B cell (primary cell): Measurements from ENCODE around the gene LRRC36. TPM values are rescaled to one million over a fixed set of nuclear protein-coding genes. Genes with fewer than 3 reads are reported as not detected.

Experiments used
- ATAC-seq: fragments of 200-7000 bp; cut with Tn5 transposase; one replicate; pipeline ENCODE4 v1.10.0; 2021; ENCODE audit warnings: low read depth, mild to moderate bottlenecking, moderate number of reproducible peaks, moderate library complexity
- CTCF ChIA-PET: fragments of 350-600 bp; sonication (Branson Sonifier 250); formaldehyde crosslinking; loops from one replicate; lab custom pipeline; 2021; ENCODE audit warnings: antibody characterized with exemption, inconsistent platforms; lab: Charles Lee
- POLR2A ChIA-PET: fragments of 350-600 bp; sonication (Branson Sonifier 250); formaldehyde crosslinking; loops from one replicate; lab custom pipeline; 2021; ENCODE audit warnings: antibody characterized with exemption; lab: Charles Lee
- DNase-seq: peaks from one replicate; pipeline ENCODE4 v3.0.0; 2013
- H2AFZ ChIP-seq: 2 replicates; pipeline ENCODE4 v1.6.1; 2012; ENCODE audit warnings: mild to moderate bottlenecking, low read depth, low read length; ENCODE audit not compliant: insufficient read depth, poor library complexity, severe bottlenecking
- H3K27ac ChIP-seq, 2 donors: 1 replicate in 1 of 2; 2 replicates in 1 of 2; pipeline ENCODE4 v1.5.1; 2012 to 2013; ENCODE audit warnings: low read length in 2 of 2, mild to moderate bottlenecking in 2 of 2, moderate library complexity in 1 of 2
- H3K27me3 ChIP-seq, 4 experiments: fragments of 200-600 bp in 1 of 4; sonication (generic) in 1 of 4; replicated peaks in 1 of 4; 1 replicate in 2 of 4; 2 replicates in 2 of 4; pipeline versions ENCODE4 v1.6.1 to v1.7.0; 2013 to 2016; ENCODE audit warnings: low read length in 3 of 4, mild to moderate bottlenecking in 2 of 4, mixed read lengths in 1 of 4, moderate library complexity in 1 of 4; ENCODE audit not compliant: insufficient read depth in 4 of 4, control insufficient read depth in 3 of 4; ENCODE audit errors: control extremely low read depth in 1 of 4
- H3K36me3 ChIP-seq, 2 experiments: replicated peaks in 1 of 2; 1 replicate in 1 of 2; 2 replicates in 1 of 2; pipeline versions ENCODE4 v1.6.1 to v1.7.1; 2013; ENCODE audit warnings: low read length in 1 of 2; ENCODE audit not compliant: insufficient read depth in 2 of 2, control insufficient read depth in 1 of 2; ENCODE audit errors: control extremely low read depth in 1 of 2, extremely low read depth in 1 of 2
- H3K4me1 ChIP-seq, 2 donors: fragments of 200-600 bp in 1 of 2; sonication (generic) in 1 of 2; 1 replicate in 1 of 2; 2 replicates in 1 of 2; pipeline versions ENCODE4 v1.5.1 to v1.6.1; 2013 to 2017; ENCODE audit warnings: low read length in 2 of 2; ENCODE audit not compliant: control insufficient read depth in 2 of 2, insufficient read depth in 2 of 2
- H3K4me2 ChIP-seq: replicated peaks from 2 replicates; pipeline ENCODE3; 2012; ENCODE audit warnings: mild to moderate bottlenecking, low read depth, low read length; ENCODE audit not compliant: poor library complexity, severe bottlenecking
- H3K4me3 ChIP-seq, 5 experiments: fragments of 200-600 bp in 1 of 5; sonication (generic) in 1 of 5; 1 replicate in 3 of 5; 2 replicates in 2 of 5; pipeline versions ENCODE4 v1.5.1 to v1.7.0; 2011 to 2016; ENCODE audit warnings: low read length in 4 of 5, mild to moderate bottlenecking in 4 of 5, low read depth in 2 of 5, control low read depth in 1 of 5, moderate library complexity in 1 of 5; ENCODE audit not compliant: insufficient read depth in 1 of 5; ENCODE audit errors: control extremely low read depth in 1 of 5, extremely low read depth in 1 of 5
- H3K79me2 ChIP-seq: fragments of 200-600 bp; sonication (generic); one replicate; pipeline ENCODE4 v1.6.0; 2016; ENCODE audit warnings: low read length; ENCODE audit not compliant: control insufficient read depth, insufficient read depth
- H3K9ac ChIP-seq: fragments of 200-600 bp; sonication (generic); 2 replicates; pipeline ENCODE4 v1.6.1; 2017; ENCODE audit warnings: mild to moderate bottlenecking, low read length, moderate library complexity
- H3K9me3 ChIP-seq, 3 donors: one replicate each; pipeline versions ENCODE4 v1.6.1 to v1.7.1; 2013; ENCODE audit warnings: low read length in 2 of 3; ENCODE audit not compliant: control insufficient read depth in 2 of 3, insufficient read depth in 1 of 3; ENCODE audit errors: control extremely low read depth in 1 of 3
- H4K20me1 ChIP-seq: 2 replicates; pipeline ENCODE4 v1.6.0; 2012; ENCODE audit warnings: mild to moderate bottlenecking, low read length; ENCODE audit not compliant: insufficient read depth, control insufficient read depth, poor library complexity, severe bottlenecking
- H3K27ac Mint-ChIP-seq: one replicate; pipeline ENCODE4 v1.8.0; 2021; ENCODE audit warnings: mixed read lengths
- H3K27me3 Mint-ChIP-seq: one replicate; pipeline ENCODE4 v1.8.0; 2021; ENCODE audit warnings: mixed read lengths
- H3K4me1 Mint-ChIP-seq: one replicate; pipeline ENCODE4 v1.8.0; 2021; ENCODE audit warnings: mixed read lengths
- H3K4me3 Mint-ChIP-seq: one replicate; pipeline ENCODE4 v1.8.0; 2021; ENCODE audit warnings: mixed read lengths
- H3K9me3 Mint-ChIP-seq: one replicate; pipeline ENCODE4 v1.8.0; 2022; ENCODE audit warnings: mixed read lengths; ENCODE audit not compliant: insufficient read depth
- CTCF ChIP-seq: fragments of 200-600 bp; IDR thresholded peaks from one replicate; pipeline ENCODE4 v1.8.0; 2022; ENCODE audit warnings: antibody characterized with exemption, mild to moderate bottlenecking
- EZH2 ChIP-seq: IDR thresholded peaks from 2 replicates; pipeline ENCODE4 v1.6.1; 2012; ENCODE audit warnings: borderline replicate concordance, low read depth, mild to moderate bottlenecking, moderate library complexity, low read length; ENCODE audit not compliant: insufficient read depth, poor library complexity, severe bottlenecking
- WGBS: methylation state at CpG from one replicate; pipeline ENCODE4 v1.1.5; 2013; ENCODE audit warnings: missing lambda C conversion rate; ENCODE audit not compliant: insufficient coverage; 5-methylcytosine and 5-hydroxymethylcytosine counted together
- intact Hi-C: fragments of 100-400 bp; cut with micrococcal nuclease; formaldehyde crosslinking; loops from one replicate; pipeline ENCODE4 v1.10.0; 2022
- polyA plus RNA-seq: library from polyadenylated mRNA; depleted of rRNA; stranded (reverse); fragments of >200 nt; gene quantifications from 2 replicates; pipeline ENCODE4 v1.2.3, GENCODE V29; 2012
- total RNA-seq, 2 donors: library from RNA; stranded (reverse); fragments of 120-200 nt in 1 of 2; gene quantifications; 1 replicate in 1 of 2; 2 replicates in 1 of 2; pipeline versions ENCODE4 v1.2.3 to v1.2.4, GENCODE V29; 2013 to 2022

LRRC36 gene
- total and polyA plus RNA-seq, 2 donors (not counting 1 experiment from before 2014, with no cell fraction given), result 0.98 TPM; not detected in 1

DNA sequence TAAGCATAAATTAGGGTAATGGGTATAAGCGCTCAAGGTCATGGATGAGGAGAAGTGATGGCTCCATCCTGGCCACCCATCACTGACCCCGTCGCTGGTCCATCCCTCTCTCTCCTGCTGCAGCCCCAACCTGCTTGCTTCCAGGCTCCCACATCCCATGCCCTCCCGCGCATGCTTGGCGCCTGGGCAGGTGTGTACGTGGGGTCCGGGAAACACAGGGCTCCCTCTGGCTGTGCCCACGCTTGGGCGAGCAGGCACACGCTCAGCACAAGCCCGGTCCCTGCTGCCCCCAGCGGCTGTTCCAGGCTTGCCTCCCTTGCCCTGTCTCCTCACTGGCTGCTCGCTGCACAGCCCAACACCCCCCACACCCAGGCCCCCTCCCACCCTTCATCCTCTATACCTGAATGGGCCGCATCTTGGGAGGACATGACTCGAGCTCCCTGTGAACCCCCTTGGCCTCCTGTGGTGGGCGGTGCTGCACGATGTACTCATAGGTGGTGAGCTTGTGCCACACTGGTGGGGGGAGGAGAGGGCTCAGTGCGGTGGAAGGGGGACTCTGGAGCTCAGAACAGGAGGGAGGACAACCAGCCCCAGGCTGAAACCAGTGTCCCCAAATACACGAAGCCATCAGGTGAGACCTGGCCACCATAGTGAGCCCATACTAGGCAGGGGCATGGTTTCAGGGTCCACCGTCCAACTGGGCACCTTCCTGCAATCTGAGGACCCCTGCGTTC, 71.4 kb downstream of the LRRC36 start:
- H4K20me1 ChIP-seq, result no peaks in the 10 kb centered on the region
- Mint-ChIP-seq H3K4me1 (peaks cover 11% of the 10 kb centered on the region), H3K27ac (no peak overlapping the region), H3K27me3 (peaks cover 21% of the 10 kb centered on the region), H3K9me3 (no peaks in the 10 kb centered on the region), H3K4me3 (no peak overlapping the region)
- WGBS, result 89% methylated on average over 17 of the region's 22 CpGs
- ATAC-seq (no peak), DNase-seq (no peak)
- H2AFZ ChIP-seq, result no peak overlapping the region
- no peak overlapping the region for H3K9ac ChIP-seq
- peaks cover 0 to 12% (median 0%) of the 10 kb centered on the region in 3 donors for H3K9me3 ChIP-seq
- ChIA-PET POLR2A (interaction anchor here (0.5 kb wide), 1 partner anchor 186 kb away, joined by 3 read pairs; no protein-coding TSS in a partner anchor), CTCF (interaction anchor here (1.0 kb wide), 1 partner anchor 59 kb away, joined by 3 read pairs; no protein-coding TSS in a partner anchor)
- H3K36me3 ChIP-seq, result no peaks in the 10 kb centered on the region
- no peaks in the 10 kb centered on the region for H3K79me2 ChIP-seq
- intact Hi-C loops, result loop anchor here (10.0 kb wide), 1 partner anchor 53 kb away; no protein-coding TSS in a partner anchor
- no peak overlapping the region for H3K4me3 ChIP-seq
- peaks cover 0 to 46% (median 23%) of the 10 kb centered on the region in 4 experiments for H3K27me3 ChIP-seq
- no peak overlapping the region for H3K27ac ChIP-seq
- peaks cover 23 to 29% of the 10 kb centered on the region in 2 donors for H3K4me1 ChIP-seq
- no peak for TF ChIP-seq EZH2
- TF ChIP-seq CTCF, result no peak
- H3K4me2 ChIP-seq, result no peak overlapping the region
